C4-2B (cell line): ENCODE measurements around the gene THEM5.

Source experiments
- CTCF ChIP-seq: fragments of 450-650 bp; conservative IDR thresholded peaks from 2 replicates; pipeline ENCODE4 v1.5.1; 2017; ENCODE audit warnings: mild to moderate bottlenecking
- ZFX ChIP-seq: fragments of 450-650 bp; IDR thresholded peaks from 2 replicates; pipeline ENCODE4 v1.6.1; 2017

DNA sequence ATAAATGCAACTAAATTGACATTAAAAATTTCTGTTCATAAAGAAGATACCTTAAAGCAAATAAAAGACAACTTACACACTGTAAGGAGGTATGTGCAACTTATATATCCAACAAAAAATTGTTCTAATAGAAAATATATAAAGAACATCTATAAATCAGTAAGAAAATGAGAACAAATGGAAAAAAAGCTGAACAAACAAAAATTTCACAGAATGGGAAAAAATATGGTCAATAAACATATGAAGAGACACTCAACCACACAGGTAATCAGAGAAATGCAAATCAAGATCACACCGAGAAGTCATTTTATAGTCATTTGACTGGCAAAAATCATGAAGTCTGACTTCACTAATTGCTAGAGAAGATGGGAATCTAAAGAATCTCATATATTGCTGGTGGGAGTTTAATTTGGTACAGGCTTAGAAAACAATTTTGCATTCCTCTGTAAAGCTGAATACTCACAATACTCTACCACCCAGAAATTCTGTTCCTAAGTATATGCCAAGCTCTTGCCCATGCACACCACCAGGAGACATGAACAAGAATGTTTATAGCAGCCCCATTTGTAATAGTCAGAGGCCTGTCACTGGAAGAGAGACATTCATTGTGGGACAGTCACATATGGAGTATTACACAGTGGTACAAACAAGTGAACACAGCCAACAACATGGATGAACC, 22.0 kb upstream of the THEM5 start:
- TF ChIP-seq CTCF (no peak), ZFX (no peak)
